ENCODE data around the gene WNT7B. TPM values are rescaled to one million over a fixed set of nuclear protein-coding genes. Genes with fewer than 3 reads are reported as not detected.

Gene WNT7B
- total RNA-seq, 1 donor from 2014 or later, result 14.5 TPM

DNA sequence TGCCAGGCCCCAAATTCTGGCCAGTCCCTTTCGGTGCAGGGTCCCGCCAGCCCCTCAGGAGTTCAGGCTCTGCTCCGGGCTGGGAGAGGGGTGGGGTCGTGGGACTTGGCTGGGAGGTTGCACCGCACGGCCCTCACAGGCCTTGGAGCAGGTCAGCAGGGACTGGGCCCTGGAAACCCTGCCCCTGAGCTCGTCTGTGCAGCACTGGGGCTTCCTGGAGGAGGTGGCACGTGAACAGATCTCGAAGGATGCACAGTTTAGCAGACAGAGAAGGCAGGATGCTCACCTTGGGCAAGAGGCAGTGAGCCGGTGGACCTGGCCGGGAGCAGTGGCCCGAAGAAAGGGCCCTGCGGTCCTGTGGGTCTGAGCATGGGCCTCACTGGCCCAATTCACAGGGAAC is 70.0 kb downstream of the WNT7B start:
- no peak for DNase-seq (ENCODE audit: low read depth)

DNA sequence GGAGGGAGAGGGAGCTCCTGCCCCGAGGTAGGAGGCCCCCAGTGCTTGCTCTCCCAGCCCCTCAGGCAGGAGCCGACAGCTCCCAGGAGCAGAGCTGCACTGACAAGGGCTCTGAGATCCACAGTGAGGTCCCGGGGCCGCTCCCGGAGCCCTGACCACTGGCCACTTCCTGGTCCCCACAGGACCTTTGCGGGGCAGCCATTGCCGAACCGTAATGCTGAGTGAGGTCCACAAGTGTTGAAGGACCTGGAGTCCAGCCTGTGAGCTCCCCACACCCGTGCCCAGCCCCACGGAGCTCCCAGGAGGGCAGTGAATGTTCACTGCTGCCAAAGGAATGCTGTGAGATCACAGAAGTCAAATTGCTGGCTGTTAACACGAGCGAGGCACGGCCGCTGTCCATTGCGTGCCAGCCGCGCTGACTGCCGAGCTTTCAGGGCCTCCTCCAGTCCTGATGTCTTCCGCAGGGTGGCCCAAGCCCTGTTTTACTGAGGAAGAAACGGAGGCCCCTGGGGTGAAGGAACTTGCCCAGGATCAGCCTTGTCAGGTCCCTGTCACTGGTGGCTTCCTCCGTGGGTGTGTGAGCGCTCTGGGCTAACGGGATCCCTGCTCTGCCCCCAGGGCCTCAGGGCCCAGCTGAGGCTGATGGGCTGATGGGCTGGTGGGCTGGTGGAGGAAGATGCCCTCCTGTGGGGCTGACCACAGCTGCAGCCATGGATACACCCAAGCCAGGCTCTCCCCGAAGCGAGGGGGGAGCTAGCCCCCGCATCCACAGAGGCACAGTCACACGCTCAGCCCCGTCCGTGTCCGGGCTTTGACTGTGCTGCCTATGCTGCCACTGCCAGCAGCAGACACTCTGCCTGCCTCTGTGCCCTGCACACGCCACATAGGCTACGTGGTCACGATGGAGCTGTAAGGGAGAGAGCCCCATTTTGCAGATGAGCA is 70.8 kb downstream of the WNT7B start:
- peak; percentile 36 for DNase-seq (ENCODE audit: low read depth)

GRCh38 chr22:45905326-45905923 is 71.5 kb downstream of the WNT7B start:
- no peak for DNase-seq (ENCODE audit: low read depth)

DNA sequence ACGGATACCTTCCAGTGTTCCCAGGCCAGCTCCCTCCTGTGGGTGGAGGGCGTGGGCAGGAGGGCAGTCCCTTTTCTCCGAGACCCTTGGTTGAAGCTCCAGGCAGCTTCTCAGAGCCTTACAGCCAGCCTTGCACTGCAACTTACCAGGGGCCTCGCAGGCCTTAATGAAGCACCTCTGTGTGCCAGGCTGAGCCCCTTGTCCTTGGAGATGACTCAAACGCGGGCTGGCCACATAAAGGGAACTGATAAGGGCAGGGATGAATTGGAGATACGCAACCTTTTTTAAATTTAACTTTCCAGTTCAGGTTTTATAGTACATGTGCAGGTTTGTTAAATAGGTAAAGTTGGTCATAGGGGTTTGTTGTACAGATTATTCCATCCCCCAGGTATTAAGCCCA is 72.7 kb downstream of the WNT7B start:
- DNase-seq (ENCODE audit: low read depth), result no peak

DNA sequence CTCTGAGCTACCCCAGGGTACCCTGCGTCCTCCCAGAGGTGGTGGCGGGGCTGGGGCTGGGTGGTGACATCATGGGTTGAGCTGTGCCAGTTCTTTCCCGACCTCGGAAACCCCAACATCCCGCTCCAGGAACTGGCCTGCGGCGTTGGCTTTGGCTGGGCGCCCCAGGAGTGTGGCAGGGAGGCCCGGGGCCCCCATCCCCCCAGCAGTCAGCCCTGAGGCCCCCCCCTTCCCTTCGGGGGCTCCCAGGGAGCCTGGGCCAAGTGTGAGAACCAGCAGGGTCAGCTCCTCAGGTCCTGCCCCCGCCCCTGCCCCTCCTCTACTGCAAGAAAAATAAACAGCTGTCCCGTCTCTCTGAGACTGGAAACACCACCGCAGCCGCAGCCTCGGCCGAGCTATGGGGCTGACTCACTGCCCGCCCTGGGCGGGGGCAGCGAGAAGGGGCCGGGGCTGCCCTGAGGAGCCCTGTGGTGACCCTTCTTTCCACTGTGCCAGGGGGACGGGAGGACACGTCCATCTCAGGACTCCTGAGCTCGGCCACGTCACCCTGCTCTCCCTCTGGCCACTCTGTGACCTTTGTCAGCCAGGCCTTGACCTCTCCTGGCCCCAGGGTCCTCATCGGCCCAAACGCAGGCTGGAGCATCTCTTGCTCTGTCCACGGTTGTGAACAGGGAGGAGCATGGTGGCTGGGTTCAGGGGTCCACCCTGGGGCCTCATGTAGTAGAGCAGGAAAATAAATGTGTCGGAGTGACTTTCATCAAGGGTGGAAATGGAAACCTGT is 73.4 kb downstream of the WNT7B start:
- DNase-seq (ENCODE audit: low read depth), result peak; percentile 67

DNA sequence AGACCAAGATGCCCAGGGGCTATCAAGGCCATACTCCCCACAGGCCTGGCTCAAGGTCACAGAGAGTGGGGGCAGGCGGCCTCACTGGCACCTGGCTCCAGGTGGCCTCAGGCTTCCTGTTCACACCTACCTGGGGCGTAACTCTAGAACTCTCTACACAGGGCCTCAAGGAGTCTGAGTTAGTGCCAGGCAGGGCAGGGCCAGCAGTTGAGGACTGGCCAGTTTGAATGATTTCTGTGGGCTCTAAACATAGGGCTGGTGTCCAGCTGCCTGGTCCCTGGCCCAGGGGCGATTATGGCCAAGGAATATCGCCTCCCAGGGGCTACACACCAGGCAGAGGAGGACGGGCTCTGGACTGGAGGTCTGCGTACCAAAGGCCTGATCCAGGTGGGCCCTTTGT is 79.2 kb downstream of the WNT7B start:
- no peak for DNase-seq (ENCODE audit: low read depth)

- no peak for DNase-seq (ENCODE audit: low read depth)
Observed at GRCh38 chr22:45896964-45897538, 79.9 kb downstream of the WNT7B start.

GRCh38 chr22:45896153-45896951 is 80.6 kb downstream of the WNT7B start:
- no peak for DNase-seq (ENCODE audit: low read depth)

- no peak for DNase-seq (ENCODE audit: low read depth)
Observed at GRCh38 chr22:45895436-45896152, 81.4 kb downstream of the WNT7B start.

DNA sequence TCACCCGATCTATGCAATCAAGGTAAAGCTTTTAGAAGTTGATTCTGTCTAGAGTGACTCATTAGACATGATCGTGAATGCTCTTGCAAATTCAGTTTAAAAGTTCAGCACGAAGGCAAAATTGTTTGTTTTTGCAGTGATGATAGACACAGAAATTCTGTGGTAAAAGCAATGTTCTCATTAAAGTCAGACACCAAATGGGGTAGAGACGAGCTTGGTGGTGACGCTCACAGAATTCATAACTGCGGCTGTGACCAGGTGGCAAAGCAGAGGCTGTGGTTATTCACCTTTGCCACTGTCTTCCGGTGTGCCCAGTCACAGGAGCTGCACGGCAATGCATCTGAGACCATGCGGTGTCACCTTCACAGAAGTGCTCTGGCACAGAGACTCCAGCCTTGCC is 83.4 kb downstream of the WNT7B start:
- DNase-seq (ENCODE audit: low read depth), result no peak

- DNase-seq (ENCODE audit: low read depth), result no peak
Observed at GRCh38 chr22:45892681-45893461, 84.1 kb downstream of the WNT7B start.

DNA sequence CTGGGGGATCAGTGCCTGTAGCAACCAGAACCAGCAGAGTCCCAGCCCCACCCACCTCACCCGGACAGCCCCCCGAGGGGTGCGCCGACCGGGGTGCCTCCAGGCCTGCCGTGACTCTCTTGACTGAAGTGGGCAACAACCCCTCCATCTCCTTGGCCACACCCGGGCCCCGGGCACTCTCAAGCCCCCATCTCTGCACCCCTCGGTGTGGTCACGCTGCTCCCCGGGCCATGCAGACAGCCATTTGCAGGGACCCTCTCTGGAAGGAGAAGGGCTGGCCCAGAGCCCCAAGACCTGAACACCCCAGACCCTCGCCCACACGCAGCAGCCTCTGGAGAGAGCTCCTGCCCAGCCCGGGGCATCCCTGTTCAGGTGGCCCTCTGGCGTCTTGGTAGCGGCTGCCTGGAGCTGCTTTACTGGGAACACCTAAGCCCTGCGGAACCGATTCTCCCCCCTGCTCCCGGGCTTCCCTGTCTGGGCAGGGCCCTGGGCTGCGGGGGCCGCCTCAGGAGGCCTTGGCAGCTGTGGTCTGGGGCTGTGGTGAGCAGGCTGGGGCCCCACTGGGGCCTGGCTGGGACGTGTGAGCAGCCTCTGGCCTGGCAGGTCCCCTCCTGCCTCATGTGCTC is 84.9 kb downstream of the WNT7B start:
- no peak for DNase-seq (ENCODE audit: low read depth)

GRCh38 chr22:45891471-45891995 is 85.4 kb downstream of the WNT7B start:
- DNase-seq (ENCODE audit: low read depth), result no peak

DNA sequence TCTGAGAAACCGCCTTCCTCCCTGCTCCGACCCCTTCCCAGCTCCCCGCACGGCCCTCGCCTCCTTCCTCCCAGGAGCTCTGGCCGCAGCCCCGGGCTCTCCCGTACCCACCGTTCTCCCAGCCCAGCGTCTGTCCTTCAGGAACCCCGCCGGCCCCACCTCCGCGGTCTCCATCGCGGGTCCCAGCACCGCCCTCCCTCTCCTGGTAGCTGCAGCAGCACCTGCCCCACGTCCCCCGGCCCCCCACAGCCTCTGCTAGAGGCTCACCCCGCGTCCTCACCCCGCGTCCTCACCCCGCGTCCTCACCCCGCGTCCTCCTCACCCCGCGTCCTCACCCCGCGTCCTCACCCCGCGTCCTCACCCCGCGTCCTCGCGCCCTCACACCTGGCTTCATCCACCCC is 85.9 kb downstream of the WNT7B start:
- no peak for DNase-seq (ENCODE audit: low read depth)

DNA sequence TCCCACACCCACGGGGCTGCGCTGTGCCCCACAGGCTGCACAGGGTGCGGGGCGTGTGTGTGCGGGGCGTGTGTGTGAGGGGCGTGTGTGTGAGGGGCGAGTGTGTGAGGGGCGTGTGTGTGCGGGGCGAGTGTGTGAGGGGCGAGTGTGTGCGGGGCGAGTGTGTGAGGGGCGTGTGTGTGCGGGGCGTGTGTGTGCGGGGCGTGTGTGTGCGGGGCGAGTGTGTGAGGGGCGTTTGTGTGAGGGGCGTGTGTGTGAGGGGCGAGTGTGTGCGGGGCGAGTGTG is 86.7 kb downstream of the WNT7B start:
- no peak for DNase-seq (ENCODE audit: low read depth)

DNA sequence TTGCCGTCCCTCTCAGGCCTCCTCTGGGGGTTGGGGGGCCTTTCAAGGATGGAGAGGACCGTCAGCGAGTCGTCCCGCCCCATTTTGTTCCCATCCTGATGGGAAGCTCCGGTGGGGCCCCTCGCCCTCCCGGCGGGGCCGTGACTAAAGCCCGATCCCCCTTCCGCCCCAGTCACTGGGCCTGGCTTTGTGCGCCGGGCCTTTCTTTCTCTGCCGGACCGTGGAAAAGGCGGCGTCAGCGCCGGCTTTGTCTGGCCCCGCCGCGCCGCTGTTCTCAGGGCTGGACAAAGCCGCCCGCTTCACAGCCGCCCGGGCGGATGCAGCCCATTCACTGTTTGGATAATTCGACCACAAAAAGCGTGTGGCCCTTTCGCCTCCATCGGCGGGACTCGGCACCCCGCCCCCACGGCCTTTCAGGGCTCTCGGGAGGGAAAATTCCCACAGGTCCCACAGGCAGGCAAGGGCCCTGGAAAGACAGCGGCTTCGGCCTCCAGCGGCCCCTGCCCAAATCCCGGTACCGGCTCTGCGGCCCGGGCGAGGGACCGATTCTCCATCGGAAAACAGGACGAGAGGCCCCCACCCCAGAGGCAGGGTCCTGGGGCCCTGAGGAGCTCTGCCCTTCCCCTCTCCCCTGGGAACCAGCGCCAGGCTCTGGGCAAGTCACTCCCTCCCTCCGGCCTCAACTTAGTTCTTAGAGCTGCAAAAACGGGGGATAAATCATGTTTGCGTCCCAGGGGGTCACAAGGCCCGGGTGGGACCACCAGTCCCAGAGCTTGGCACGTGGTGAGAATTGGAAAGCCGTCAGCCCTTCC is 87.2 kb downstream of the WNT7B start:
- no peak for DNase-seq (ENCODE audit: low read depth)

- DNase-seq (ENCODE audit: low read depth), result no peak
Observed at GRCh38 chr22:45889093-45889538, 87.8 kb downstream of the WNT7B start.
